ENCODE results near the gene RNF225. TPM values are rescaled to one million over a fixed set of nuclear protein-coding genes. Genes with fewer than 3 reads are reported as not detected.
A peak's percentile ranks its signal among the peaks of the same experiment; 100 is the strongest.
"Not testable (repeated sequence)": the region's sequence is repeated elsewhere in the genome, so short reads cannot be mapped to it uniquely, and the experiment has no call there.

RNF225 gene
- not detected in 2 replicates for total RNA-seq (2014; rRNA removed; shearing (Covaris generic))
- not detected in 2 replicates for polyA plus RNA-seq (2015; cell fraction: cytosol; rRNA removed)
- not detected in 2 replicates for polyA plus RNA-seq (2015; cell fraction: nucleus; rRNA removed)

GRCh38 chr19:58395220-58395978 lies at the start of gene RNF225:
RNF225 (plus strand) TSS chr19:58395656; CDS start chr19:58396090, 434 bp downstream.
- no peak for DNase-seq (ENCODE audit: low read depth, low spot score)
- in situ Hi-C loops (cut with HindIII; ENCODE audit: low pct_unique_long_range_greater_than_20kb, low sequenced_read_pairs), result no loop called here

- DNase-seq (ENCODE audit: low read depth, low spot score), result peak; percentile 59
- in situ Hi-C loops (cut with HindIII; ENCODE audit: low pct_unique_long_range_greater_than_20kb, low sequenced_read_pairs), result no loop called here
Observed at GRCh38 chr19:58346961-58347929, 48.2 kb upstream of the RNF225 start.

DNA sequence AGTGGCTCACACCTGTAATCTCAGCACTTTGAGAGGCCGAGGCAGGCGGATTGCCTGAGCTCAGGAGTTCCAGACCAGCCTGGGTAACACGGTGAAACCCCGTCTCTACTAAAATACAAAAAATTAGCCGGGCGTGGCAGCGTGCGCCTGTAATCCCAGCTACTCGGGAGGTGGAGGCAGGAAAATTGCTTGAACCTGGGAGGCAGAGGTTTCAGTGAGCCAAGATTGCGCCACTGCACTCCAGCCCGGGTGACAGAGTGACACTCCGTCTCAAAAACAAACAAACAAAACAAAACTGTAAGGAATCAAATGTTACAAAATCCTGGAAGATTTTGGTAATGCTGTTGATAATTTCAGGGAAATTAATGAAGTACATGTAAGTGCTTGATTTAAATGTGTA lies 47.4 kb upstream of the RNF225 start:
- in situ Hi-C loops (cut with HindIII; ENCODE audit: low pct_unique_long_range_greater_than_20kb, low sequenced_read_pairs); DNase-seq (ENCODE audit: low read depth, low spot score): not testable (repeated sequence)

GRCh38 chr19:58349590-58349989 lies 45.9 kb upstream of the RNF225 start:
- DNase-seq (ENCODE audit: low read depth, low spot score), result no peak
- in situ Hi-C loops (cut with HindIII; ENCODE audit: low pct_unique_long_range_greater_than_20kb, low sequenced_read_pairs), result no loop called here

DNA sequence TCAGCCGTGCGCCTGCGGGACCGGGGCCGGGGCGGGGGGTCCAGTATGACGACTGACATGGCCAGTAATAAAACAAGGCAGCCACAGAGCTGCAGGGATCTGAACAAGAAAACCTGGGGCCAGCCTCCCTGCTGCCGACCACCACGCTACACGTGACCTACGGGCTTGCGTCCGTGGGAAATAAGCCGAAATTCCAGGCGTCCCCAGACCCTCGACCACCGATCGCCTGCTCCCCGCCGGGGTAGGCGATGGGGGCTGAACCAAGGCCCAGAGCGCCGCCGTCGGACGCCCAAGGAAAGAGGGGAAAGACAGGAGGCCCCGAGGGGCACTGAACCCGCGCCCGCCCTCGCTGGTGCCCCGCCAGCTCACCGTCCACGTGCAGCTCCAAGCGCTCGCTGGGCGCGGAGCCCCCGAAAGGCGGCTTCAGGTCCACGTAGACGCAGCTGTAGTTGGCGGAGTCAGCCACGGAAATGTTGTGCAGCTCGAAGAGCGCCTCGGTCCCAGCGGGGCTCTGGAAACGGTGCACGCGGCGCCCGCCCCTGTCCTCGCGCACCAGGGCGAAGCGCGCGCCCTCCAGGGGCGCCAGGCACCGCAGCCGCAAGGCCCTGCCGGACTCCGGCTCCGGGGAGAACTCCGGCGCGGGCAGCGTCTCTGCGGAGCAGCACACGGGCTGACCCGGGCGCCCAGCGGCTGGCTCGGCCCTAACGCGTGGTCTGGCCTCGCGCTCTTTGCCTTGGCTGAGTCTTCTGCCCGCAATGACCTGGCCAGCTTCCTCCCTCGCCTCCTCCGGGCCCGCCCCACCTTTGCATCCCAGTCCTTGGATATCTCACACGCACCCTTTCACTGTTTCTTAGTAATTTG lies 45.2 kb upstream of the RNF225 start:
- DNase-seq (ENCODE audit: low read depth, low spot score), result no peak
- in situ Hi-C loops (cut with HindIII; ENCODE audit: low pct_unique_long_range_greater_than_20kb, low sequenced_read_pairs), result no loop called here

DNA sequence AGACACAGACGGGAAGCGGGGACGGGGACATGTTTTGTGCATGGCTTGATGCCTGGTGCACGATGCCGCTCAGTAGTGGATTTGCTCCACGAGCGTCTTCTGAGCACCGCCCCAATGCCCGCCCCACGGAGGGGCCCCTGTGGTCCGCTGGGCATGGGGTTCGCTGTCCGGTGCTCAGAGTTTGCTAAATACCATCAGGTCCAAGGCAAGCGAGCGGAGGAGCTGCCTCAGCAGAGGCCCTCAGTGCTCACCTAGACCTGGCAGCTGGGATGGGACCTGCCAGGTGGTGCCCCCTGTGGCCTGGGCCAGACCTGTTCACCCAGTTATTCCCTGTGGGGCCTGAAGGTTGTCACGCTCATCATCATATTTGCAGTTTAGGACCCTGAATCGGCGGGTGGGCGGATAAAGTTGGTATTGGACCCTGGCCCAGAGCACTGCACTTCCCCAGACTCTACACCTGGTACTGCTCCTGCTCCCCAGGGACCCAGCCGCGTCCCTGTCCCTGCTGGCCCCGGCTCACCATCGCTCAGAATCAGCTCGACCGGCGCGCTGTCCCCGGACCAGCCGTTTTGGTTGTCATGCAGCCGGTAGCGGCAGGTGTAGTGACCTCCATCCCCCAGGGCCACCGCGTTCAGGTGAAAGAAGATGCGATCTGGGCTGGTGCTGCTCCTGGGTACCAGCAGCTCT lies 44.4 kb upstream of the RNF225 start:
- in situ Hi-C loops (cut with HindIII; ENCODE audit: low pct_unique_long_range_greater_than_20kb, low sequenced_read_pairs), result no loop called here
- DNase-seq (ENCODE audit: low read depth, low spot score), result no peak

- no peak for DNase-seq (ENCODE audit: low read depth, low spot score)
- in situ Hi-C loops (cut with HindIII; ENCODE audit: low pct_unique_long_range_greater_than_20kb, low sequenced_read_pairs), result no loop called here
Observed at GRCh38 chr19:58351558-58351878, 43.9 kb upstream of the RNF225 start.

DNA sequence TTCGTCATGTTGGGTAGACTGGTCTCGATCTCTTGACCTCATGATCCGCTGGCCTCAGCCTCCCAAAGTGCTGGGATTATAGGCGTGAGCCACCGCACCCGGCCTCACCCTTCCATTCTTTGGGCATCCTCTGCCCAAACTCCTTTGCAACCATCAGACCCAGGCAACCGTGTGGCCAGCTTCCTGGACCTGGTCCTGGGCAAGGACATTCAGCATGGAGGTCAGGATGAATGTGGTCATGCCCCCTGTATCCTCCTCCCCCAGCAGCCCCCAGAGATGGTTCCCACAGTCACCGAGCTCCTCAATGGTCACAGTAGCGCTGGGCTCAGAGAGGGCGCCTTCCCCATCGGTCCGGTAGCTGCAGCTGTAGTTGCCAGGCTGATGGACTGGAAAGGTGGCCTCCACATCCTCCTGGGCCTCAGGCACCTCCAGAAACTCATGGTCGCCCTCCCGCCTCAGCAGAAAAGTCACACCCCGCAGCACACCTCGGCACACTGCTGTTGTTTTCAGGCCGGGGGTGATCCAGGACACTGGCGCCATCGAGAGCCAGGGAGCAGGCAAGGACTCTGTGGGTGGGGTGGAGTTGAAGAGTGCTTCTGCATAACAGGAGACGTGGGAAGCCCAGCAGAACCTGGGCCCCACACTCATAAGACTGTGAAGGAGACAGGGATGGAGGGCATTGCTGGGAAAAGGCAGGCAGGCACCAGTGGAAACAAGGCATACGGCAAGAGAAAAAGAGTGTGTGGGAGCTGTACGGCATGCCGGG lies 43.3 kb upstream of the RNF225 start:
- DNase-seq (ENCODE audit: low read depth, low spot score), result no peak
- in situ Hi-C loops (cut with HindIII; ENCODE audit: low pct_unique_long_range_greater_than_20kb, low sequenced_read_pairs), result no loop called here

DNA sequence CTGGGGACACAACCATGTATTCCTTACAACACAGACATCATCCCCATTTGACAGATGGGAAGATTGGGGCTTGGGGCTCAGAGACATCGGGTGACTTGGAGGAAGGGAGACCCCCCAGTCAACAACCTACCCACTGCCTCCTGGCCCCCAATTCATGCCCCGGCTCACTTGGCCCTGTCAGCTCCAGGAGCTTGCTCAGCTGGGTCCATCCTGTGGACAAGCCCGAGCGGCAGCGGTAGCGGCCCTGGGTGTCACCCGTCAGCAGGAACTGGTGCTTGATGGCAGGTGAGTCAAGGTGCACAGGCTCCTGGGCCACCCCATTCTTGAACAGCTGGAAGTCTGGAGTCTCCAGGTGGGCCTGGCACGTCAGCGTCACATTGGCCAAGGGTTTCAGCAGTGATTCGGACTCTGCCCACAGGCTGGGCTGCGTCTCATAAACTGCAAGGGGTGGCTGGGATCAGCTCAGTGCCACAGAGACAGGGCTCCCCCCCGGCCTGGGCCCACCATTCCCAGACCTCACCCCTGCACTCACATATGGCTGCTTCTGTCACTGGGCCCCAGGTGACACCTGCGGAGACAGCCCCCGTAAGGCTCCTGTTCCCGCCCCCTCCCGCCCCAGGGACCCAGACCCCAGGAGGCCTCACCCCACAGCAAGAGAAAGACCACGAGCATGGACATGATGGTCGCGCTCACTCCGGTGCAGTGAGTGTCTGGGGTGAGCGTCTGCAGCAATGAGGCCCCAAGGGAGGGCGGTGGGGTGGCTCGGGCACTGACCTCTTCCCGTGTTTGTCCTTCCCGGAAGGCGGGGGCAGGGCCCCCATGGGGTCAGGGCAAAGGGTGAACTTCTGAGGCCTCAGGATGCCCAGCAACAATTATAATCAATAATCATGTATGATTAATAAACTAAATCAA lies 42.4 kb upstream of the RNF225 start, which contains the start of gene A1BG:
A1BG (minus strand) TSS at position 733 of the 912 bp plus-strand sequence; CDS start at position 678, 55 bp downstream.
- in situ Hi-C loops (cut with HindIII; ENCODE audit: low pct_unique_long_range_greater_than_20kb, low sequenced_read_pairs), result no loop called here
- DNase-seq (ENCODE audit: low read depth, low spot score), result no peak

GRCh38 chr19:58353717-58354477 lies 41.6 kb upstream of the RNF225 start:
- DNase-seq (ENCODE audit: low read depth, low spot score), result no peak
- in situ Hi-C loops (cut with HindIII; ENCODE audit: low pct_unique_long_range_greater_than_20kb, low sequenced_read_pairs), result no loop called here

- in situ Hi-C loops (cut with HindIII; ENCODE audit: low pct_unique_long_range_greater_than_20kb, low sequenced_read_pairs), result no loop called here
- no peak for DNase-seq (ENCODE audit: low read depth, low spot score)
Observed at GRCh38 chr19:58354478-58355030, 40.9 kb upstream of the RNF225 start.

- in situ Hi-C loops (cut with HindIII; ENCODE audit: low pct_unique_long_range_greater_than_20kb, low sequenced_read_pairs), result no loop called here
- DNase-seq (ENCODE audit: low read depth, low spot score), result no peak
Observed at GRCh38 chr19:58355215-58355796, 40.1 kb upstream of the RNF225 start.

DNA sequence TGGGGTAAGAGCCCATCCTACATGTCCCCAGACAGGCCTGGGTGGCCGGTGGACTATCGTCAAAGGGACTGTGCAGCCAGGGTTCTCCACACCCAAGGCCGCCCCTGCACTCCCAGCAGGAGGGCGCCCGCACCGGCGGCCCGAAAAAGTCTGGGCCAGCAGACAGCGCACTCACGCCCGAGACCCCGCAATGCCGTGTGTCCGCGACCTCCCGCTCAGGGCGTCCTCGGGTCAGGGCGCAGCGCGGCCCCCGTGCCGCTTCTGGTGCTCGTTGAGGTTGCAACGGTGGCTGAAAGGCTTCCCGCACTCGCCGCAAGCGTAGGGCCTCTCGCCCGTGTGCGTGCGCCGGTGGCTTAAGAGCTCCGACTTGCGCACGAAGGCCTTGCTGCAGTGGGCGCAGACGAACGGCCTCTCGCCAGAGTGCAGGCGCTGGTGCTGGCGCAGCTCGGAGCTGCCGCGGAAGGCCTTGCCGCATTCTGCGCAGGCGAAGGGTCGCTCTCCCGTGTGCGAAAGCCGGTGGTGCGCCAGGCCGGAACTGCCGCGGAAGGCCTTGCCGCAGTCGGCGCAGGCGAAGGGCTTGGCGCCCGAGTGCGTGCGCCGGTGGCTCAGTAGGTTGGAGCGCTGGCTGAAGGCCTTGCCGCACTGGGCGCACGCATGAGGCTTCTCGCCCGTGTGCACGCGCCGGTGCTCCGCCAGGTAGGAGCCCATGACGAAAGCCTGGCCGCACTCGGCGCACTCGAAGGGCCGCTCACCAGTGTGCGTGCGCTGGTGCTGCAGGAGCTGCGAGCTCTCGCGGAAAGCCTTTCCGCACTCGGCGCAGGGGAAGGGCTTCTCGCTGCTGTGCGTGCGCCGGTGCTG lies 39.3 kb upstream of the RNF225 start:
- in situ Hi-C loops (cut with HindIII; ENCODE audit: low pct_unique_long_range_greater_than_20kb, low sequenced_read_pairs), result no loop called here
- no peak for DNase-seq (ENCODE audit: low read depth, low spot score)

Measured in SK-MEL-5 (cell line).